Measurements from ENCODE around the gene CUL1.

Gene CUL1

GRCh38 chr7:148821422-148821821 is 122.7 kb downstream of the CUL1 start:
- TF ChIP-seq CTCF (conservative IDR thresholded peaks at IDR 0.05), result no peak
- TF ChIP-seq ZFX (IDR thresholded peaks at IDR 0.05), result no peak
- no peak overlapping the region for H3K27ac ChIP-seq

- no peak overlapping the region for H3K27ac ChIP-seq
- TF ChIP-seq ZFX (IDR thresholded peaks at IDR 0.05) (no peak), CTCF (conservative IDR thresholded peaks at IDR 0.05) (no peak)
Observed at GRCh38 chr7:148824864-148825263, 126.2 kb downstream of the CUL1 start.

DNA sequence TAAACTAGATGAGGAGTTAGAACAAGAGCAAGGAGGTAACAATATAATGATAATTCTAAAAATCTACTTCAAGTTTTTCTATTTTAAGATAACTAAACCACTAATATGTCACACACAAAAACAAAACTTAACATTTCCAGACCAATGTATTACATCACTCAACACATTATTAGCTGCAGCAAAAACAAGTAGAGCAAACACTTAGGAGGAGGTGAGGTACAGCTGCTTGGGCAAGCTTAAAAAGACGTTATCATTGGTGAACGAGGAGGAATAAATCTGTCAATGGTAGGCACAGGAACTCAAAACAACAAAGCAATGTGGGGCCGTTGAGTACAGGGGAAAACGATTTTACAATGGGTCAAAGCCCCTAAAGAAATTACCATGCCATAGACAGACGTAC is 126.6 kb downstream of the CUL1 start:
- H3K27ac ChIP-seq, result no peak overlapping the region

GRCh38 chr7:148828965-148829364 is 130.3 kb downstream of the CUL1 start:
- TF ChIP-seq CTCF (conservative IDR thresholded peaks at IDR 0.05) (no peak), ZFX (IDR thresholded peaks at IDR 0.05) (no peak)
- no peak overlapping the region for H3K27ac ChIP-seq

More for the DNA sequence above, 126.6 kb downstream of the CUL1 start:
- TF ChIP-seq CTCF (conservative IDR thresholded peaks at IDR 0.05) (no peak), ZFX (IDR thresholded peaks at IDR 0.05) (no peak)

DNA sequence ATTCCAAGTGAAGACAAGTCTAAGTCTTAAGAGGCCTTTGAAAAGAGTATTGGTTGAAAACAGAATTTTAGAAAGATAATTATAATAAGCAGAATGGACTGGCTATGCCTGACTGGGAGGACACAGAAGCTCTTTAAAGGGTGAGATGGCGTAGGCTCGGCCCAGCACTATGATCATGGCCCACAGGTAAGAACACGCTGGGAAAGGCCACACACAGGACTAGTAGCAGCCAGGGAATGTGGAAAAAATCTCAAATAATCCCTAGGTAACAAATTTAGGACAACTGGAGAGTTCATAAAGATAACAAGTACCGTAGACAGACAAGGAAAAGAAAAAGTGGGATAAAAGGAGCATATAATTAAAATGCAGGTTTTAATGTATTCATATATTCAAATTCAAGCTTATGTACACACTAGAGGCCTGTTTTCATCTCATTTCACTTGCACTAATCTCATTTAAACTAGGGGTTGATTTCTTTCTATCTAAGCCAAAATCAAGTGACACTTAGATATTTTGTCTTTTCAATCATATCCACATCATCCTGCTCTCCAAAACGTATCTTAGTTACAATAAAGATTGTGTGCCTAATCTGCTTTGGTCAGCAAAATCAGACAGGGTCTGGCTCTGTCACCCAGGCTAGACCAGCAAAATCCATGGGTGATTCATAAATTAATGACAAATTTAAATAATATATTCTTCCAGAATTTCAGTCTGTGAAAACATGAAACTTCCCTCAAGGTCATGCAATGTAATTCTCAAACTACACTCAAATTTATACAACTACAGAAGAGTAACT is 132.4 kb downstream of the CUL1 start:
- no peak overlapping the region for H3K27ac ChIP-seq
- no peak for TF ChIP-seq CTCF (conservative IDR thresholded peaks at IDR 0.05)
- no peak for TF ChIP-seq ZFX (IDR thresholded peaks at IDR 0.05)

GRCh38 chr7:148831782-148832181 is 133.1 kb downstream of the CUL1 start:
- H3K27ac ChIP-seq, result no peak overlapping the region
- TF ChIP-seq CTCF (conservative IDR thresholded peaks at IDR 0.05) (no peak), ZFX (IDR thresholded peaks at IDR 0.05) (no peak)

DNA sequence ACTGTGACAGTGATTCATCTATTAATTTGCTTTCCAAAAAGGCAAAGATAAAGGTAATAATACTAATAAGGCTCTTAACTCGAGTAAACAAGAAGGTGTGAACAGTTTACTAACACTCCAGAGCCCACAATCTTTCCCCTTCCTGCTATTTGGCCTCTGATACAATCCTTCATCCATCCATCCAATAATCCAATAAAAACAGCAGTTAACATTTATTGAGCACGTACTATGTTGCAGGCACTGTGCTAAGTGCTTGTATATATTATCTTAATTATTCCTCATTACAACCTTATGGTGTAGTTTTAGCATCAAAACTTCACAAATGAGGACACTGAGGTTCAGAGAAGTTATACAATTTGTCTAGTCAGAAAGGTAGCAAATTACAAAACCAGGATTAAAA is 135.9 kb downstream of the CUL1 start:
- no peak for TF ChIP-seq CTCF (conservative IDR thresholded peaks at IDR 0.05)
- no peak for TF ChIP-seq ZFX (IDR thresholded peaks at IDR 0.05)
- no peak overlapping the region for H3K27ac ChIP-seq
